GM12873 (cell line): ENCODE measurements around the gene MBD6.
A peak's percentile ranks its signal among the peaks of the same experiment; 100 is the strongest.

Source experiments
- TF ChIP-seq, protein P1 (sequence below): IDR thresholded peaks from 2 replicates; pipeline ENCODE4 v1.5.1; 2012; ENCODE audit warnings: low read depth, mild to moderate bottlenecking, moderate library complexity, low read length, control low read depth; ENCODE audit not compliant: insufficient read depth; ENCODE audit errors: missing control alignments

The MBD6 gene

GRCh38 chr12:57545809-57546437, 23.3 kb downstream of the MBD6 start:
- TF ChIP-seq, protein P1, sequence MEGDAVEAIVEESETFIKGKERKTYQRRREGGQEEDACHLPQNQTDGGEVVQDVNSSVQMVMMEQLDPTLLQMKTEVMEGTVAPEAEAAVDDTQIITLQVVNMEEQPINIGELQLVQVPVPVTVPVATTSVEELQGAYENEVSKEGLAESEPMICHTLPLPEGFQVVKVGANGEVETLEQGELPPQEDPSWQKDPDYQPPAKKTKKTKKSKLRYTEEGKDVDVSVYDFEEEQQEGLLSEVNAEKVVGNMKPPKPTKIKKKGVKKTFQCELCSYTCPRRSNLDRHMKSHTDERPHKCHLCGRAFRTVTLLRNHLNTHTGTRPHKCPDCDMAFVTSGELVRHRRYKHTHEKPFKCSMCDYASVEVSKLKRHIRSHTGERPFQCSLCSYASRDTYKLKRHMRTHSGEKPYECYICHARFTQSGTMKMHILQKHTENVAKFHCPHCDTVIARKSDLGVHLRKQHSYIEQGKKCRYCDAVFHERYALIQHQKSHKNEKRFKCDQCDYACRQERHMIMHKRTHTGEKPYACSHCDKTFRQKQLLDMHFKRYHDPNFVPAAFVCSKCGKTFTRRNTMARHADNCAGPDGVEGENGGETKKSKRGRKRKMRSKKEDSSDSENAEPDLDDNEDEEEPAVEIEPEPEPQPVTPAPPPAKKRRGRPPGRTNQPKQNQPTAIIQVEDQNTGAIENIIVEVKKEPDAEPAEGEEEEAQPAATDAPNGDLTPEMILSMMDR = no peak

- TF ChIP-seq, protein P1 = peak; percentile 40
Measured at GRCh38 chr12:57546438-57547287, 24.0 kb downstream of the MBD6 start, which contains the start of gene DCTN2. TSS of gene DCTN2 (minus strand) at chr12:57547192. CDS start at chr12:57547063, 129 bp downstream.

DNA sequence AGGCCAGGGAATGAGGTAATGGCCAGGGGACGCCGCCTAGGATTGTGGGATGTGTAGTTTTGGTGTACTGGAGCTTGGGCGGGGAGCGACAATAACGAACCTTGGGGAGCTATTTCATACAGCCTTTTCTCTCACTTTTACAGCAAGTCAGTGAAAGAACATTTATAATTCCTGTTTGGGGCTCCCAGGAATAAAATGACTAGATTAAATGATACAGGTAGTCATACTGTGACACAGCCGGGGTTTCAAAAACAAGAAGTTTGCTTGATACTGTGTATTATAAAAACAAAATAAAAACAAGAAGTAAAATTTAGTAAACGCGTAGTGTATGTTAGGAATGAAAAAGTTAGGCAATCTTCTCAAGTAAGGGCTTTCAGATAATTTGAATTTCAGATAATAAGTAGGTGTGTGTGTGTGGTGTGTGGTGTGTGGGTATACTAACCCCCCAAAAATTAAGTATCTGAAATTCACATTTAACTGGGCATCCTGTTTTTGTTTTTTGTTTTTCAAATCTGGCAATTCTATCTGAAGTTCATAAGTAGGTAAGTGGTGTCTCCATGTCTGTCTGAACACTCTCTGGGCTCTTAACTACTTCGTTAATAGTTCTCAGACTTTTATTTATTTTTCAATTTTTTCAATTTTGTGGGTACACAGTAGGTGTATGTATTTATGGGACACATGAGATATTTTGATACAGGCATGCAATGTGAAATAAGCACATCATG, 24.8 kb downstream of the MBD6 start:
- TF ChIP-seq, protein P1 = no peak

DNA sequence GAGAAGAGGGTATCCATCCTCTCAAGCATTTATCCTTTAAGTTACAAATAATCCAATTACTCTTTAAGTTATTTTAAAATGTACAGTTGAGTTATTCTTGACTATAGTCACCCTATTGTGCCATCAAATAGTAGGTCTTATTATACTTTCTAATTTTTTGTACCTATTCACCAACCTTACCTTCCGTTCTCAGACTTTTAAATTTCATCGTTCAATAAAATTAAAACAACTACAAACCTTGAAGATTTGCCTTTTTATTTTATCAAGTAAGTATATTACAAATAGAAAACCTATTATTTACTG, 25.3 kb downstream of the MBD6 start:
- TF ChIP-seq, protein P1 = no peak

DNA sequence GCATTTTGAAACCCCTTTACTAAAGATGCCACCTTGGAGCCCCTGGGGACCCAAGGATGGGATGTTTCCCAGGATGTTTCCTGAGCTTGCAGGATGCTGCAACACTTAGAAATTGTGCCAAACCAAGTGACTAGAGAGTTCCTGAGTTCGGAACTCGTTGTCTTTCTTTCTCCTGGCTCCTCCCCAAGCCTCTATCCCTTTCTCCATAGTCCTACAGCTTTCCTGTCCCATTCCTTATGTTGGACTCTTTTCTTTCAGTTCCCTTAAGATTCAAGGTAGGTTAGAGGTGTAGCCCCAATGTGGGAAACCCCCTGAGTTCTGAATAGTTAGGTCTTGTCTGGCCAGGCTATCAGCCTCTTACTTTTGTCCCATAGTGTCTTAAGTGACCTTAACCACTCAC, 25.9 kb downstream of the MBD6 start:
- TF ChIP-seq, protein P1 = no peak

GRCh38 chr12:57549203-57549908, 26.7 kb downstream of the MBD6 start:
- TF ChIP-seq, protein P1 = no peak
